Measurements from ENCODE around the gene FOXD2.

FOXD2 gene

GRCh38 chr1:47468709-47469389 is 31.0 kb downstream of the FOXD2 start:
- TF ChIP-seq CTCF (IDR thresholded peaks at IDR 0.05; ENCODE audit: extremely low read depth, missing control alignments), result no peak
- no peak for DNase-seq (ENCODE audit: low spot score)

GRCh38 chr1:47469390-47469759 is 31.5 kb downstream of the FOXD2 start:
- DNase-seq (ENCODE audit: low spot score), result no peak
- no peak for TF ChIP-seq CTCF (IDR thresholded peaks at IDR 0.05; ENCODE audit: extremely low read depth, missing control alignments)

GRCh38 chr1:47469910-47470309 is 32.1 kb downstream of the FOXD2 start:
- no peak for DNase-seq (ENCODE audit: low spot score)
- TF ChIP-seq CTCF (IDR thresholded peaks at IDR 0.05; ENCODE audit: extremely low read depth, missing control alignments), result no peak

GRCh38 chr1:47471163-47471562 is 33.3 kb downstream of the FOXD2 start:
- no peak for DNase-seq (ENCODE audit: low spot score)
- TF ChIP-seq CTCF (IDR thresholded peaks at IDR 0.05; ENCODE audit: extremely low read depth, missing control alignments), result no peak

GRCh38 chr1:47474278-47475193 is 36.7 kb downstream of the FOXD2 start:
- DNase-seq (ENCODE audit: low spot score), result no peak
- TF ChIP-seq CTCF (IDR thresholded peaks at IDR 0.05; ENCODE audit: extremely low read depth, missing control alignments), result no peak

GRCh38 chr1:47477595-47478080 is 39.8 kb downstream of the FOXD2 start:
- DNase-seq (ENCODE audit: low spot score), result no peak
- TF ChIP-seq CTCF (IDR thresholded peaks at IDR 0.05; ENCODE audit: extremely low read depth, missing control alignments), result no peak

GRCh38 chr1:47478090-47478489 is 40.2 kb downstream of the FOXD2 start:
- DNase-seq (ENCODE audit: low spot score), result no peak
- no peak for TF ChIP-seq CTCF (IDR thresholded peaks at IDR 0.05; ENCODE audit: extremely low read depth, missing control alignments)
